ENCODE measurements around the gene TCP10L. TPM values are rescaled to one million over a fixed set of nuclear protein-coding genes. Genes with fewer than 3 reads are reported as not detected.

TCP10L gene
- total and polyA plus RNA-seq, 2 of the 13 experiments (the other 11 are each of a cell fraction or from before 2014, with no cell fraction given): 0.90 to 2.4 TPM

GRCh38 chr21:32612075-32612998 is 27.0 kb upstream of the TCP10L start, which contains the start of gene CFAP298 (continued):
- TF ChIP-seq LRRFIP1 (CRISPR knock-in tag; conservative IDR thresholded peaks at IDR 0.05) (0 out of 2 replicates have a peak, but pooled peaks have one; percentile 12), ZNF607 (CRISPR knock-in tag; IDR thresholded peaks at IDR 0.05; ENCODE audit: borderline replicate concordance) (no peak), ZNF510 (CRISPR knock-in tag; IDR thresholded peaks at IDR 0.05; ENCODE audit: low read depth) (peak; percentile 95; the same call in 1 of the 2 replicates), ZNF264 (CRISPR knock-in tag; IDR thresholded peaks at IDR 0.05) (no peak), IKZF4 (CRISPR knock-in tag; IDR thresholded peaks at IDR 0.05; ENCODE audit: borderline replicate concordance, low read depth, not compliant biosample characterization) (no peak), SSRP1 (CRISPR knock-in tag; IDR thresholded peaks at IDR 0.05) (no peak), SAP130 (CRISPR knock-in tag; IDR thresholded peaks at IDR 0.05; ENCODE audit: low read depth) (peak; percentile 96), RFX5 (IDR thresholded peaks at IDR 0.05; ENCODE audit: low read depth, low read length) (0 out of 2 replicates have a peak, but pooled peaks have one; percentile 29), ZNF780A (CRISPR knock-in tag; IDR thresholded peaks at IDR 0.05) (peak; percentile 88), DBP (CRISPR knock-in tag; IDR thresholded peaks at IDR 0.05; ENCODE audit: not compliant biosample characterization) (peak; percentile 28), ZBTB7B (CRISPR knock-in tag; IDR thresholded peaks at IDR 0.05) (peak; percentile 72), RARG (CRISPR knock-in tag; IDR thresholded peaks at IDR 0.05; ENCODE audit: low read depth) (no peak), MBD4 (IDR thresholded peaks at IDR 0.05; ENCODE audit: borderline replicate concordance, low read length) (no peak), NFKB2 (CRISPR knock-in tag; IDR thresholded peaks at IDR 0.05; ENCODE audit: borderline replicate concordance) (0 out of 2 replicates have a peak, but pooled peaks have one; percentile 27), HIC2 (CRISPR knock-in tag; IDR thresholded peaks at IDR 0.05; ENCODE audit: low read depth) (no peak), ZFP41 (CRISPR knock-in tag; IDR thresholded peaks at IDR 0.05; ENCODE audit: borderline replicate concordance) (no peak), NFYB (CRISPR knock-in tag; IDR thresholded peaks at IDR 0.05) (no peak), MEIS1 (CRISPR knock-in tag; IDR thresholded peaks at IDR 0.05; ENCODE audit: borderline replicate concordance) (peak; percentile 52; the same call in 1 of the 2 replicates), ZNF747 (CRISPR knock-in tag; IDR thresholded peaks at IDR 0.05; ENCODE audit: borderline replicate concordance) (no peak; the same call in 1 of the 2 replicates), ZNF761 (CRISPR knock-in tag; conservative IDR thresholded peaks at IDR 0.05) (0 out of 2 replicates have a peak, but pooled peaks have one; percentile 35), ZNF878 (CRISPR knock-in tag; IDR thresholded peaks at IDR 0.05) (0 out of 2 replicates have a peak, but pooled peaks have one; percentile 35), RELA (CRISPR knock-in tag; IDR thresholded peaks at IDR 0.05) (no peak), WIZ (CRISPR knock-in tag; IDR thresholded peaks at IDR 0.05) (no peak)

Data from HepG2 (cell line).